Upper lobe of right lung (tissue), 1 donor: ENCODE data around the gene EMID1. TPM values are rescaled to one million over a fixed set of nuclear protein-coding genes. Genes with fewer than 3 reads are reported as not detected.

Source experiments
- ATAC-seq: fragments of 200-7000 bp; cut with Tn5 transposase; one replicate; pipeline ENCODE4 v1.9.1; 2020; ENCODE audit warnings: mild to moderate bottlenecking, moderate library complexity
- DNase-seq: peaks from one replicate; pipeline ENCODE4 v3.0.0-alpha.2; 2020
- H3K27ac ChIP-seq: fragments of 200-600 bp; one replicate; pipeline ENCODE4 v1.8.0; 2022
- H3K27me3 ChIP-seq: fragments of 200-600 bp; one replicate; pipeline ENCODE4 v1.8.0; 2022; ENCODE audit warnings: mild to moderate bottlenecking
- H3K36me3 ChIP-seq: fragments of 200-600 bp; one replicate; pipeline ENCODE4 v1.8.0; 2022
- H3K4me1 ChIP-seq: fragments of 200-600 bp; one replicate; pipeline ENCODE4 v1.8.0; 2022
- H3K4me3 ChIP-seq: fragments of 200-600 bp; one replicate; pipeline ENCODE4 v1.8.0; 2022; ENCODE audit warnings: mild to moderate bottlenecking
- H3K9me3 ChIP-seq: fragments of 200-600 bp; one replicate; pipeline ENCODE4 v1.8.0; 2022
- intact Hi-C: fragments of 100-400 bp; cut with DNase I; formaldehyde crosslinking; loops from one replicate; pipeline ENCODE4 v1.11.0; 2022
- total RNA-seq: library from RNA; stranded (reverse); fragmentation: NEBNext Ultra II Directional; extraction: Animal tissue kit (Norgen Biotek cat#: 25700); gene quantifications from one replicate; pipeline ENCODE4 v1.2.1, GENCODE V29; 2021
- TF ChIP-seq, protein P1 (sequence below): fragments of 200-600 bp; IDR thresholded peaks from one replicate; pipeline ENCODE4 v1.8.0; 2022; ENCODE audit warnings: antibody characterized with exemption
- donor health status: DM: no; HTN: yes; CAD: no; lungs with severe emphysema.

EMID1 gene
- total RNA-seq, 1 donor from 2014 or later, result 15.2 TPM

GRCh38 chr22:29187831-29188230, 17.9 kb upstream of the EMID1 start:
- no peaks in the 10 kb centered on the region for H3K4me1 ChIP-seq
- no peak for ATAC-seq
- no peak overlapping the region for H3K4me3 ChIP-seq
- no peak overlapping the region for H3K27ac ChIP-seq
- intact Hi-C loops, result no loop called here
- peak; percentile 23 for DNase-seq
- TF ChIP-seq, protein P1, sequence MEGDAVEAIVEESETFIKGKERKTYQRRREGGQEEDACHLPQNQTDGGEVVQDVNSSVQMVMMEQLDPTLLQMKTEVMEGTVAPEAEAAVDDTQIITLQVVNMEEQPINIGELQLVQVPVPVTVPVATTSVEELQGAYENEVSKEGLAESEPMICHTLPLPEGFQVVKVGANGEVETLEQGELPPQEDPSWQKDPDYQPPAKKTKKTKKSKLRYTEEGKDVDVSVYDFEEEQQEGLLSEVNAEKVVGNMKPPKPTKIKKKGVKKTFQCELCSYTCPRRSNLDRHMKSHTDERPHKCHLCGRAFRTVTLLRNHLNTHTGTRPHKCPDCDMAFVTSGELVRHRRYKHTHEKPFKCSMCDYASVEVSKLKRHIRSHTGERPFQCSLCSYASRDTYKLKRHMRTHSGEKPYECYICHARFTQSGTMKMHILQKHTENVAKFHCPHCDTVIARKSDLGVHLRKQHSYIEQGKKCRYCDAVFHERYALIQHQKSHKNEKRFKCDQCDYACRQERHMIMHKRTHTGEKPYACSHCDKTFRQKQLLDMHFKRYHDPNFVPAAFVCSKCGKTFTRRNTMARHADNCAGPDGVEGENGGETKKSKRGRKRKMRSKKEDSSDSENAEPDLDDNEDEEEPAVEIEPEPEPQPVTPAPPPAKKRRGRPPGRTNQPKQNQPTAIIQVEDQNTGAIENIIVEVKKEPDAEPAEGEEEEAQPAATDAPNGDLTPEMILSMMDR, result no peak
- no peaks in the 10 kb centered on the region for H3K36me3 ChIP-seq
- no peaks in the 10 kb centered on the region for H3K27me3 ChIP-seq
- no peaks in the 10 kb centered on the region for H3K9me3 ChIP-seq

DNA sequence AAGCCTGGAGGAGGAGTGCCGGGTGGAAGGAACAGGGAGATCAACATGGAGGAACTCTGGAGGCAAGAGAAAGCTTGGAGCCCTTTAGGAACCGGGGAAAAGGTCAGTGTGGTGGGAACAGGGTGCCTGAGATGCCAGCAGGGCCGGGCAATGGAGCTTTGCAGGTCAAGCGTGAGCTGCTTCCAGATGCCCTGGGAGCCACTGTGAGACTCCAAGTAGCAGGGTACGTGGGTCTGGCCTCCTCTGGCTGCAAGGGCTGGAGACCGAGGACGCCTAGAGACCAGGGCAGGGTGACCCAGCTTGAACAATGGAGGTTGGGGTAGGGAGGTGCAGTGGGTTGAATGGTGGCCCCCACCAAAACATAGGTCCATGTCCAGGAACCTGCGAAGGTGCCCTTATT, 15.6 kb upstream of the EMID1 start:
- H3K4me1 ChIP-seq, result no peaks in the 10 kb centered on the region
- no peaks in the 10 kb centered on the region for H3K36me3 ChIP-seq
- no peak overlapping the region for H3K4me3 ChIP-seq
- H3K27ac ChIP-seq, result no peak overlapping the region
- no peaks in the 10 kb centered on the region for H3K9me3 ChIP-seq
- intact Hi-C loops, result no loop called here
- peak; percentile 48 for DNase-seq
- H3K27me3 ChIP-seq, result no peaks in the 10 kb centered on the region
- no peak for ATAC-seq
- TF ChIP-seq, protein P1, result no peak

GRCh38 chr22:29190918-29191317, 14.8 kb upstream of the EMID1 start:
- H3K9me3 ChIP-seq, result no peaks in the 10 kb centered on the region
- no peak overlapping the region for H3K27ac ChIP-seq
- intact Hi-C loops, result no loop called here
- peak; percentile 7 for DNase-seq
- no peaks in the 10 kb centered on the region for H3K36me3 ChIP-seq
- no peak overlapping the region for H3K4me3 ChIP-seq
- H3K4me1 ChIP-seq, result no peaks in the 10 kb centered on the region
- TF ChIP-seq, protein P1, result no peak
- no peak for ATAC-seq
- H3K27me3 ChIP-seq, result no peaks in the 10 kb centered on the region

GRCh38 chr22:29193021-29193420, 12.7 kb upstream of the EMID1 start:
- H3K27me3 ChIP-seq, result no peaks in the 10 kb centered on the region
- DNase-seq (no peak), ATAC-seq (no peak)
- no peaks in the 10 kb centered on the region for H3K9me3 ChIP-seq
- H3K4me3 ChIP-seq, result no peak overlapping the region
- TF ChIP-seq, protein P1, result no peak
- no peaks in the 10 kb centered on the region for H3K36me3 ChIP-seq
- no peaks in the 10 kb centered on the region for H3K4me1 ChIP-seq
- intact Hi-C loops, result no loop called here
- H3K27ac ChIP-seq, result no peak overlapping the region

DNA sequence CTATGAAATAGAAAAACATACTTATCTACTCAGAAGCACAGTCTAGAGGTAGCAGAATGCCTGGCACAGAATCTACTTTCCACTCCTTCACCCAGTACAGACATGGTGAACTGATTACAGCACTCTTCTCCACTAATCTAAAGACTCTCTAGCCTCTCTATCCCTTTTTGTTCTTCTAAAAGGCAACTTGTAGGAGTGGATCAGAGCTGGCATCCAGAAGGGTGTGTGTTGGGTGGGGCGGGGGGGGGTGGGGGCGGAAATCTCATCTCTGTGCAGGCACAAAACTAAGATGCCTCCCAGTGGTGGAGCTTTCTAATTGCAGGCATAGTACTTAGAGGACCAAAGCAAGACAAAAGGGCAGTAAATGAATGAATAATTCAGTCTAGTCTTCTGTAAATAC, 11.5 kb upstream of the EMID1 start:
- H3K27ac ChIP-seq, result no peak overlapping the region
- no peak for ATAC-seq

More for the DNA sequence above, 11.5 kb upstream of the EMID1 start:
- H3K4me1 ChIP-seq, result no peaks in the 10 kb centered on the region
- H3K9me3 ChIP-seq, result no peaks in the 10 kb centered on the region
- no peaks in the 10 kb centered on the region for H3K36me3 ChIP-seq
- H3K27me3 ChIP-seq, result no peaks in the 10 kb centered on the region
- no peak overlapping the region for H3K4me3 ChIP-seq
- intact Hi-C loops, result no loop called here
- TF ChIP-seq, protein P1, result no peak
- no peak for DNase-seq
